HepG2 (cell line): Measurements from ENCODE around the gene CEBPB. TPM values are rescaled to one million over a fixed set of nuclear protein-coding genes. Genes with fewer than 3 reads are reported as not detected.

Experiments used
- AGO1 ChIP-seq: fragments of 200-400 bp; formaldehyde crosslinking; IDR thresholded peaks from 2 replicates; pipeline ENCODE4 v1.6.1; 2017; ENCODE audit warnings: mild to moderate bottlenecking, low read depth, low read length, moderate library complexity; ENCODE audit not compliant: poor library complexity, severe bottlenecking
- ARHGAP35 ChIP-seq: sonication (generic); formaldehyde crosslinking; IDR thresholded peaks from 2 replicates; pipeline ENCODE4 v1.9.0; 2022; ENCODE audit warnings: mild to moderate bottlenecking, inconsistent platforms, moderate library complexity, missing genetic modification reagents, borderline replicate concordance
- ELK4 ChIP-seq: sonication (generic); formaldehyde crosslinking; IDR thresholded peaks from 2 replicates; pipeline ENCODE4 v1.9.0; 2021; ENCODE audit warnings: missing genetic modification reagents, borderline replicate concordance
- HHEX ChIP-seq: IDR thresholded peaks from 2 replicates; pipeline ENCODE4 v1.6.1; 2016; ENCODE audit warnings: control low read depth
- HIC2 ChIP-seq: sonication (generic); formaldehyde crosslinking; IDR thresholded peaks from 2 replicates; pipeline ENCODE4 v1.9.0; 2022; ENCODE audit warnings: low read depth, missing genetic modification reagents
- KAT2B ChIP-seq: fragments of 150-350 bp; IDR thresholded peaks from 2 replicates; pipeline ENCODE4 v1.6.1; 2014; ENCODE audit warnings: low read depth, low read length, borderline replicate concordance
- KLF15 ChIP-seq: sonication (generic); formaldehyde crosslinking; IDR thresholded peaks from 2 replicates; pipeline ENCODE4 v1.8.1; 2023; ENCODE audit warnings: borderline replicate concordance, mild to moderate bottlenecking, inconsistent platforms, missing genetic modification reagents, mixed read lengths
- MTF2 ChIP-seq: sonication (generic); formaldehyde crosslinking; IDR thresholded peaks from 2 replicates; pipeline ENCODE4 v1.5.0; 2020; ENCODE audit warnings: missing genetic modification reagents, borderline replicate concordance
- NRL ChIP-seq: sonication (generic); formaldehyde crosslinking; IDR thresholded peaks from 2 replicates; pipeline ENCODE4 v1.5.0; 2020; ENCODE audit warnings: missing genetic modification reagents, mild to moderate bottlenecking, moderate library complexity, borderline replicate concordance
- PATZ1 ChIP-seq: sonication (generic); formaldehyde crosslinking; IDR thresholded peaks from 2 replicates; pipeline ENCODE4 v1.4.0; 2020; ENCODE audit warnings: missing genetic modification reagents
- PHF8 ChIP-seq: sonication (generic); formaldehyde crosslinking; IDR thresholded peaks from 2 replicates; pipeline ENCODE4 v1.5.0; 2020; ENCODE audit warnings: missing genetic modification reagents
- RBAK ChIP-seq: sonication (generic); formaldehyde crosslinking; IDR thresholded peaks from 2 replicates; pipeline ENCODE4 v1.5.1; 2020; ENCODE audit warnings: mild to moderate bottlenecking, missing genetic modification reagents
- ZBTB10 ChIP-seq: sonication (generic); formaldehyde crosslinking; IDR thresholded peaks from 2 replicates; pipeline ENCODE4 v1.4.0; 2020; ENCODE audit warnings: missing genetic modification reagents, borderline replicate concordance
- ZFP37 ChIP-seq: sonication (generic); formaldehyde crosslinking; IDR thresholded peaks from 2 replicates; pipeline ENCODE4 v1.4.0; 2020; ENCODE audit warnings: missing genetic modification reagents, borderline replicate concordance
- ZNF335 ChIP-seq: sonication (generic); formaldehyde crosslinking; IDR thresholded peaks from 2 replicates; pipeline ENCODE4 v1.4.0; 2020; ENCODE audit warnings: missing genetic modification reagents
- ZNF343 ChIP-seq: sonication (generic); formaldehyde crosslinking; IDR thresholded peaks from 2 replicates; pipeline ENCODE4 v1.4.0; 2020; ENCODE audit warnings: mild to moderate bottlenecking, missing genetic modification reagents
- ZNF432 ChIP-seq: sonication (generic); formaldehyde crosslinking; IDR thresholded peaks from 2 replicates; pipeline ENCODE4 v1.5.0; 2020; ENCODE audit warnings: missing genetic modification reagents, mild to moderate bottlenecking, borderline replicate concordance
- ZNF7 ChIP-seq: IDR thresholded peaks from 2 replicates; pipeline ENCODE4 v1.6.1; 2016; ENCODE audit warnings: missing biosample characterization, missing genetic modification reagents
- ZNF703 ChIP-seq: sonication (generic); formaldehyde crosslinking; IDR thresholded peaks from 2 replicates; pipeline ENCODE4 v1.5.1; 2020; ENCODE audit warnings: missing genetic modification reagents, mild to moderate bottlenecking, moderate library complexity, borderline replicate concordance
- ZNF850 ChIP-seq: sonication (generic); formaldehyde crosslinking; conservative IDR thresholded peaks from 2 replicates; pipeline ENCODE4 v1.9.0; 2021; ENCODE audit warnings: mild to moderate bottlenecking, missing genetic modification reagents
- ZSCAN31 ChIP-seq: sonication (generic); formaldehyde crosslinking; IDR thresholded peaks from 2 replicates; pipeline ENCODE4 v1.5.0; 2020; ENCODE audit warnings: low read depth, mild to moderate bottlenecking, missing genetic modification reagents
- polyA plus RNA-seq, 8 experiments: library from polyadenylated mRNA; depleted of rRNA in 3 of 8; stranded (reverse) in 7 of 8; unstranded in 1 of 8; fragments of >200 nt; fragmentation: Illumina TruSeq in 4 of 8; extraction: Trizol in 4 of 8; gene quantifications; 2 replicates each; pipeline versions ENCODE4 v1.2.1 to v1.2.3, GENCODE V29; 2011 to 2016; ENCODE audit warnings: low read depth in 4 of 8, missing spikeins in 1 of 8, mixed read lengths in 1 of 8; ENCODE audit not compliant: insufficient read depth in 1 of 8
- total RNA-seq, 5 experiments: library from RNA; depleted of rRNA; stranded (reverse); fragments of >200 nt; fragmentation: Illumina TruSeq; extraction: Trizol; gene quantifications; 2 replicates each; pipeline ENCODE4 v1.2.3, GENCODE V29; 2016; ENCODE audit warnings: low read depth in 1 of 5

Gene CEBPB
- total and polyA plus RNA-seq, 2 of the 13 experiments (the other 11 are each of a cell fraction or from before 2014, with no cell fraction given): 18.5 to 28.2 TPM

- TF ChIP-seq ELK4 (CRISPR knock-in tag) (no peak), ZNF343 (CRISPR knock-in tag) (no peak), ZBTB10 (no peak), ZNF432 (no peak), ZNF703 (CRISPR knock-in tag) (no peak), KAT2B (no peak), MTF2 (CRISPR knock-in tag) (no peak), KLF15 (CRISPR knock-in tag) (no peak), PHF8 (CRISPR knock-in tag) (no peak), PATZ1 (CRISPR knock-in tag) (0 out of 2 replicates have a peak, but pooled peaks have one; percentile 25), ZFP37 (CRISPR knock-in tag) (no peak), ZNF7 (no peak), ZNF335 (CRISPR knock-in tag) (no peak), ZSCAN31 (no peak), ARHGAP35 (CRISPR knock-in tag) (no peak), ZNF850 (CRISPR knock-in tag) (no peak), HHEX (CRISPR knock-in tag) (no peak), HIC2 (CRISPR knock-in tag) (no peak; the same call in 1 of the 2 replicates), RBAK (CRISPR knock-in tag) (no peak), AGO1 (no peak), NRL (CRISPR knock-in tag) (no peak; the same call in 1 of the 2 replicates)
Observed at GRCh38 chr20:50223039-50224005, 32.7 kb downstream of the CEBPB start (continued).
